Sigmoid colon (tissue), 4 donors: ENCODE measurements around the gene JAM2.

Source experiments
- CTCF ChIP-seq, 4 experiments: fragments of 450-650 bp in 3 of 4; fragments of 200-600 bp in 1 of 4; IDR thresholded peaks; one replicate each; pipeline ENCODE4 v1.5.1; 2016 to 2019; ENCODE audit warnings: antibody characterized with exemption in 4 of 4, mild to moderate bottlenecking in 3 of 4, moderate library complexity in 2 of 4
- EP300 ChIP-seq, 4 donors: sonication (generic); formaldehyde crosslinking; IDR thresholded peaks; one replicate each; pipeline ENCODE4 v1.6.1; 2017; ENCODE audit warnings: antibody characterized with exemption in 4 of 4
- POLR2A ChIP-seq, 2 donors: fragments of 450-650 bp; IDR thresholded peaks; one replicate each; pipeline ENCODE4 v1.6.1; 2016; ENCODE audit warnings: antibody characterized with exemption in 2 of 2, mild to moderate bottlenecking in 2 of 2, moderate library complexity in 2 of 2
- POLR2AphosphoS5 ChIP-seq, 4 donors: sonication (generic); formaldehyde crosslinking; IDR thresholded peaks; one replicate each; pipeline ENCODE4 v1.6.1; 2017; ENCODE audit warnings: antibody characterized with exemption in 4 of 4

- no peak for TF ChIP-seq CTCF (IDR thresholded peaks at IDR 0.05)
- no peak for TF ChIP-seq EP300 (IDR thresholded peaks at IDR 0.05)
- no peak for TF ChIP-seq POLR2A (IDR thresholded peaks at IDR 0.05)
- no peak for TF ChIP-seq POLR2AphosphoS5 (IDR thresholded peaks at IDR 0.05)
Measured at GRCh38 chr21:25664491-25664931, 25.5 kb downstream of the JAM2 start.
